Embryonic facial prominence (tissue), 1 donor: ENCODE results near the gene SYT14.
"Not testable (repeated sequence)": the region's sequence is repeated elsewhere in the genome, so short reads cannot be mapped to it uniquely, and the experiment has no call there.

Experiments used
- DNase-seq: peaks from one replicate; pipeline ENCODE4 v3.0.0-alpha.2; 2016; ENCODE audit errors: extremely low spot score

Gene SYT14

GRCh38 chr1:210117198-210117597, 179.2 kb downstream of the SYT14 start:
- DNase-seq: no peak

DNA sequence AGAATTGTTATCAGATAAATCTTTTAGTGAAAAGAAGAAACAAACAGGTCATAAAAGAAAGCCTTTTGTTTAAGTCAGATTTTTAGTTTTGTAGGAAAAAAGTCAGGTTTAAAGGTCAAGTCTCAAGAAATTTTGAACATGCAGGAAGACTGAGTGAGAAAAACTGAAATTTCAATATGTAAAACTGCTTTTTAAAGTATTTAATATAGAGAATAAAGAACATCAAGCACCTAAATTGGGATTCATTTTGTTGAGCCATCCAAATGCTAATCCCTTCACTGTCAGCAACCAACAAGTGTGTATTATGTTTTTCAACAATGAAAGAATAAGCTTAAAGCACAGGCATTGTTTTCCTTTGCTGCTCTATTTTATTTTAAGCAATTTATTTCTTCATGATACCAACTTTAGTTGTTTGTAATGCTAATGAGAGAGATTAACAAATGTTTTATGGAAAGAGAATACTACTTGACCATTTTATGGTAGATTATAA, 179.7 kb downstream of the SYT14 start:
- DNase-seq: no peak

DNA sequence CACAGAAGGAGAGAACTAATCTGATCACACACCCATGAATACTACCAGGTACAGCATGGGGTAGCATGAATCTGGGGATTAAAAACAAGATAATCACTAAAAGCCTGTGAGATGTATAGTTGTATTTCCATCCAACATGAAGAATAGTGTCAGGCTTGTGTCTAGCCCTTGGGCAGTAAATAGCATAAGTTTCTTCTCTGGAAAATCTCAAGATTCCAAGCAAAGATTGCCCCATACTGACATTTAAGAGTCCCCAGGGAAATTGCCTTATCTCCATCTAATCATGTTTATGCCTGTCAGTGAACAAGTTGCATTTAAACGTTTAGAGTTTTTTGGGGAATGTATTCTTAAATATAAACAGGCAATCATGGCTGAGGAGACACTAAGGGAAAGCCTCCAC, 185.4 kb downstream of the SYT14 start:
- no peak for DNase-seq

DNA sequence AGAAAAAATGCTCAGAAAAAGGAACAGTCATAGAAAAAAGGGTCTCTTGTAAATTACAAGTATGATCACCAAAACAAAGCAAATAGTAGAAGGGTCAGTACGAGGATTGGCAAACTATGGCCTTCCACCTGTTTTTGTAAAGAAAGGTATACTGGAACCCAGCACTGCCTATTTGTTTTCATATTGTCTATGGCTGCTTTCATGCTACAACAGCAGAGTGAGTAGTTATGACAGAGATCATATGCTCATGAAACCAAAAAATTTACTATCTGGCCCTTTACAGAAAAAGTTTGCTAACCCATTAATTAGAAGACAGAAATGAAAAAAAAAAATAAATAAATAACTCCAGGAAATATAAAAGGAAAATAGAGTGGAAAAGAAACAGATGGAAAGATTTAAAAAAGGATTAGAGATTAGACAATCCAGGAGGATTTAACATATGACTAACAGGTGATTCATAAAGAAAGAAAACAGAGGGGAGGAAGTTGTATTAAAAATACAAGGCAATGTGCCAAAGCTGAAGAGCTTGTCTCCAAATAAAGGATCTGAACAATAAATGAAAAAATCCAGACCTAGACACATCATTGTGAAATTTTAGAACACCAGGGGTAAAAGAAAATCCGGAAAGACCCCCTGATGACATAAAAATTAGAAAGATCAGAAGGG, 186.0 kb downstream of the SYT14 start:
- no peak for DNase-seq

DNA sequence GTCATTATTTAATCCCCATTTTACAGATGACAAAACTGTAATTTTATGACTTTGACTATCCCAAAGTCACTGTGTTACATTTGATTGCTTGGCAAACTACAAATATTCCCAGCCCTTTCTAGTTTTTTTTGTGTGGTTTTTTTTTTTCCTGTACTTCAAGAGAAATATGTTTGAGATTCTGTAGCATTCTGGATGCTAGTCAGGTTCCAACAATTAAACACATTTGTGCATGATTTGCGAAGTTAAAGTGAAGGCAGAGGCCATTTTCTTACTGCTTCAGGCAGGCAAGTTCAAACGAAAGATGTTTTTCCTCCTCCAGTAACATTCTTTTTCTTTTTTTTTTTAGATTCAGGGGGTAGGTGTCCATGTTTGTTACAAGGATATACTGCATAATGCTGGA, 186.7 kb downstream of the SYT14 start:
- no peak for DNase-seq

DNA sequence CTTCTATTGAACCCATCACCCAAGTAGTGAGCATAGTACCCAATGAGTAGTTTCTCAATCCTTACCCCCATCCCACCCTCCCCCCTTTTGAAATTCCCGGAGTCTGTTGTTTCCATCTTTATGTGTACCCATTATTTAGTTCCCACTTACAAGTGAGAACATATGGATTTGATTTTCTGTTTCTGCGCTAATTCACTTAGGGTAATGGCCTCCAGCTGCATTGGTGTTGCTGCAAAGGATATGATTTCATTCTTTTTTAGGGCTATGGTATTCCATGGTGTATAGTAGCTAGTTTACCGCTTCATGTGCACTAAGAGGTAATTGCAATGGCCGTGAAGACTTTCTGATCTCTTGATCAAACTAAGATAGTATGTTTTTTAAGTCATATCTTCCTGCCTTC, 187.1 kb downstream of the SYT14 start:
- no peak for DNase-seq

GRCh38 chr1:210129092-210129491, 191.1 kb downstream of the SYT14 start:
- DNase-seq: no peak

DNA sequence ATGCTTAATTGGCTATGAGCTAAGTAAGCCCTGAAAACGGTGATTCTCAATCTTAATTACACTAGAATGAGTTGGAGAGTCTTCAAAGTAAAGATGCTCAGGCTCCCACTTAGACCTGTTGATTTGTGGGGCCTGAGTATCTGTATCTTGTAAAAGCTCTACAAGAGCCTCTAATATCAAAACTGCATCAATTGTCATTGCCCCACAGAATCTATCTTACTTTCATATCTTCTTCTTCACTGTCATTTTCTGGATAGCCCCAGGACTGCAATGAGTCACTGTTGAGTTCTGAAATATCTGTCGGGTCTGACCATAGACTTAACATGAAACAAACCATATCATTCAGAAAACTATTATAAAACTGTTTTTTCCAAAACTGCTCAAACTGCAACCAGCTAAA, 191.7 kb downstream of the SYT14 start:
- DNase-seq: no peak

DNA sequence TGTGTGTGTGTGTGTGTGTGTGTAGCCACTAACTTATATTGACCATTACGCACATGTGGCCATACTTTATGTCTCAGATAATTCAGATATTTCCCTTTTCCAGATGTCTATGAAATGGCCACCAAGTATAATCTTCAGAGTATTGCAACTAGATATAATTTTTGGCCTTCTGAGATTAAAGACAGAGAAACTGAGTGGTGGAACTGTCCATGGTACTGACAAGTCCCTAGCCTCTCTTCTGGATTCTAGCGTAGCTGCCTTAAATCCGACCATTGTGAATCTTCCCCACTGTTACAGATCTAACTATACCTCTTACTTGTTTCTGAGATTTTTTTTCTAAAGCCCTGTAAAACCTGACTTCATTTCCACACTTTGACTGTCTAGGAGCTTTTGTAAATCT, 194.6 kb downstream of the SYT14 start:
- peak; percentile 27 for DNase-seq

GRCh38 chr1:210143465-210144062, 205.5 kb downstream of the SYT14 start:
- DNase-seq: peak; percentile 29

DNA sequence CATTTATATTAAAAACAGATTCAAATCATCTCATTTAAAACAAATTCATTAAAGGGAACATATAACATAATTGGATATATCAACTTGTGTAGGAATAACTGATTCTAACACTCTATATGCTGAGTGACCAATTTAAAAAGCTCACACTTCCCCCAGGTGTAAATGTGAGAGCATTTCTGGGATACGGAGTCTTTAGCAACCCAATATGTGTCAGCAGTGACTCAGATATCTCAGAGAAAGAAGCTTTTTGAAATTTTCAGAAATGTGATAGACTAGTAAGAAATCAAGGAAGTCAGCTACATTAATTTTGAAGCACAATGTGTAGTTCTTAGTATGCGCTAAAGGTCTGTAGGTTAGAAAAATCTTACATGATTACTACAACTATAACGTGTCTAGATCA, 206.7 kb downstream of the SYT14 start:
- DNase-seq: no peak

DNA sequence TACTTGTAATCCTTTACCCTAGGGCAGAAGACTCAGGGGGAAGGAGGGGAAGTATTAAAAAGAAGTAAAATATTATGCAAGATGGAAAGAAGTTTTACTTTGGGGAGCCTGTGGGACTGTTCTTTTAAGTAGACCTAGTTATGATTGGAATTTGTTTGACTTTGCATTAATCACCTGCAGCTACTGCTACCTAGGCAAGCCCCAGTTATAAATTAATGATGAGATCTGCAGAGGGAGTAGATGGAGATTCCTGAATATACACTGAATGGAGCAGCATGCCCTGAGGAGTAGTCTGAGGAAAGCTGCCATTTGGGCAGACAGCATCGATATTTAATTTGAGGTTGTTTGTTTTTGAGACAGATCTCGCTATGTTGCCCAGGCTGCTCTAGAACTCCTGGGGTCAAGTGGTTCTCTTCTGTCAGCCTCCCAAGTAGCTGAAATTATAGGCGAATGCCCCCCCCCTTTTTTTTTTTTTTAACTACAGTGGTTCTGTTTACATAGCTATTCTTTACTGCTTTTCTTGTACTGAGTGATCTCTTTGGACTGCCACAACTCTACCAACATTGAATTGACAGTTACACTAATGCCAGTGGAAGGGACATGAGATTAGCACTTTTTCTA, 213.1 kb downstream of the SYT14 start:
- DNase-seq: no peak

DNA sequence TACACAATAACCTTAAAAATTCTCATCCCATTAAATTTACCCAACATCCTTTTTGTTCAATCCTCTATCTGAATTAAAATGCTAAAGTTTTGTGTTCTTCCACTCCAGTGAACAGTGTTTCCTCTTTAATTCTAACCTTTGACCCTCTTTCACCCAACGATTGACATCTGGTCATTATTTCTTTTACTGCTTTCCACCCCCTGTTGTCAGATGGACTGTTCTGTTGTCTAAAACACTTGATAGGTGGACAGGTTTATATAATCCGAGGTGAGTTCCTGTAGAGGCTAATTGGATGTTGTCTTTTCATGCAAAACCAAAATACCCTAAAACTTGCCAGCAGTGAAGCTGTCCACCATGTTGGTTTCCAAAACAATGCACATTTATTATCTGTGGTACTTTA, 221.2 kb downstream of the SYT14 start:
- no peak for DNase-seq

DNA sequence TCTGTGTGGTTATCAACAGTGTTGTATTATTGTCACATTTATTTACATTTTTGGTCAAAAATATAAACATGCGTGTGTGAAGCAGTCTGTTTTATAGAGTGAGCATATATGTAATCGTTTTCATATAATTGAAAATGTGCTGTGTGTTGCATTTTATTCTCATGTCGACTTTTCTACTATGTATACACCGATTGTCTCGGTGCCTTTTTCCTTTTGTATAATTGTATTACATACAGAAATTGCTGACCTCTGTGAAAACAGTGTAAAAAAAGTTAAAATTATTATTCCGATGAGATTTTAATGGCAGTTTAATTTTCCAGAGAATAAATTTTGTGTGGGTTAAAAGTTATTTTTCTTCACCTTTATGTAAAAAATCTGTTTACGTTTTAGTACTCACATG, 232.2 kb downstream of the SYT14 start:
- no peak for DNase-seq

- DNase-seq: no peak
These were observed 236.1 kb downstream of the SYT14 start for GRCh38 chr1:210174133-210174532.

- no peak for DNase-seq
These were observed 247.0 kb downstream of the SYT14 start for GRCh38 chr1:210185063-210185462.

- not testable (repeated sequence) for DNase-seq
These were observed 250.0 kb downstream of the SYT14 start for GRCh38 chr1:210187849-210188606.

DNA sequence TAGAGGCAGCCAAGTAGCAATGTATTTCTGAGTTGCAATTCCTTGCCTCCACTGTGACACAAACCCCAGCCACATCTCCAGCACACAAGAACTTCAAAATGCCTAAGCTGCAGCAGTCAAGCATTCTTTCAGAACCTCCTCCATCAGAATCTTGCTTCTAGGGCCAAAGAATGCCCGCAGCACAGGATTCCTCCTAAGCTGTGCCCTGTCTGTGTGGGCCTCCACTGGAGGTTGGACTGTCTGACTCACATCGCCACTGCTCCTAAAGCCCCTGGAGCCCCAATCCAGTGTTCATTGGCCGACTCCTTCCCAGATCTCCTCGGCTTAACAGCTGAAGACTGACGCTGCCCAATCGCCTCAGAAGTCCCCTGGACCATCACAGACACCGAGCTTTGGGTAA, 251.4 kb downstream of the SYT14 start:
- DNase-seq: no peak

DNA sequence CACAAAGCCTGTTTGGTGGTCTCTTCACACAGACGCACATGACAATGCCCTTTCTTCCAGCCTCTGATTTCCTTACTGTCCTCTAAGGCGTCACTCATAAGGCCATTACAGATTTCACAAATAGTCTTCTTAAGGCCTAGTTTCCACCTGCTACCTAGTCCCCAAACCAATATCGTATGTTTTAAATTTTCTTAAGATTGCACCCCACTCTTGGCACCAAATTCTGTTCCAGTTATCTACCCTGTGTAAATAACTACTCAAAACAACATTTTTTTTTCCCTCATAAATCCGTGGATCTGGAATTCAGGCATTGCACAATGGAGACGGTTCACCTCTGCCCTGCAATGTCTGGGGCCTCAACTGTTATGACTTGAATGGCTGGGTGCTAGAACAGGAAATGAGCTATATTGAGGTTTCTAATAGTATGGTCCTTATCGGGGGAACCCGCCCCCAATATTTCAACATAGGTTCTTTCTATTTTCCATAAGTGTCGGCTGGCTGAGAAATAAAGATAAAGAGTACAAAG, 257.7 kb downstream of the SYT14 start:
- DNase-seq: no peak

GRCh38 chr1:210196266-210196665, 258.2 kb downstream of the SYT14 start:
- DNase-seq: not testable (repeated sequence)

DNA sequence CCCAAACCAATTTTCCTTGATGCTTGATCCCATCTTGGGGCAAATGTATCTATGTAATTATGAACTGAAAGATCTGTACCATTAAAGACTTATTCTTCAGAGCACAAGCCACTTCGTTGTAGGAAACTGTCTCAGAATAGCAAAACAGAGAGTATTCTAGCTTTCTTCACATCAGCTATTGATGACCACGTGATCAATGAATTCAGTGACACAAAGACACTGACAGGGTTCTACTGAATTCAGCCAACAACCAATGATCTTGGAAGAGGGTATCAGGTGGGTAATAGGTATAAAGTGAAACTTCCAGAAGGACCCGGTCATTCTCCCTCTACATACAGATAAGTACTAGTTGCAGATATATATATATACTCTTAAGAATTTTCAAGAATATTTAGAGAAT, 260.8 kb downstream of the SYT14 start:
- DNase-seq: no peak

DNA sequence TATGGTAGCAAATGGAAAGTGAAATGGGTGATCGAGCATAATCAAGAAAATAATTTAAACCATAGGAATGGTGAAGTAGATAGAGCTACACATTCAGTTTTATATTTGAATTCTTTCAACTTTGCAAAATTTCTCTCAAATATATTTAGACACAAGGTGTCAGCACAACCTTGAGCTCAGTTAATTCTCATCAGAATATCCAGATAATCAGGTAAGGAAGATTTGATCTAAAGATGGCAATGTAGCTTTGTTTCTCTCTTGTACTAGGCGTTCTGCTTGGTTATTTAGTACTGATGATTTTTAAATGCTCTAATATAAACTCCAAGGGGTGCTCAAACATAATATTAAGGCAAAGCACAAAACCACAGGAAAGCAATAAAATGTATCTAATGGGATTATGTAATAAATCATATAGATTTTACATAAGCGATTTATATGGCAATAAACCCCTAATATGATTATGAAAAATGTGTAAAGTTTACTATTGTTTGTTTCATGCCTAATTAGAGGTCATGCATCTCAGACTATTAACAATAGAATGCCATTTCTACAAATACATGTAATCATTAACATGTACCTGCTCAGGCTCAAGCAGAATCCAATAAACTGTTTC, 262.2 kb downstream of the SYT14 start:
- no peak for DNase-seq
